Measurements from ENCODE around the gene DPEP1. TPM values are rescaled to one million over a fixed set of nuclear protein-coding genes. Genes with fewer than 3 reads are reported as not detected.

Gene DPEP1
- total RNA-seq, 1 experiment from 2014 or later: 13.6 TPM

- TF ChIP-seq CBFB (CRISPR knock-in tag; IDR thresholded peaks at IDR 0.05; ENCODE audit: low read depth): no peak
Measured at GRCh38 chr16:89655062-89655643, 41.7 kb downstream of the DPEP1 start (continued).

GRCh38 chr16:89656435-89657121, 43.1 kb downstream of the DPEP1 start:
- CTCF ChIA-PET: interaction anchor here (0.6 to 1.5 kb wide), 3 partner anchors 44 to 531 kb away, joined by 3 to 6 read pairs (median 4); no protein-coding TSS in a partner anchor
- POLR2A ChIA-PET: no interaction called here
- no peak for DNase-seq (ENCODE audit: low spot score)

More at GRCh38 chr16:89656435-89657121, 43.1 kb downstream of the DPEP1 start:
- Mint-ChIP-seq H3K36me3 (peaks cover 26% of the 10 kb centered on the region), H3K27me3 (ENCODE audit: low read depth) (no peaks in the 10 kb centered on the region), H3K27ac (peak overlapping the region; percentile 32; the same call in 1 of the 2 replicates), H3K9me3 (peaks cover 9% of the 10 kb centered on the region), H3K4me1 (peaks cover 6% of the 10 kb centered on the region), H3K4me3 (peak overlapping the region; percentile 86)
- TF ChIP-seq ZBTB21 (CRISPR knock-in tag; IDR thresholded peaks at IDR 0.05; ENCODE audit: borderline replicate concordance) (no peak), CDX4 (CRISPR knock-in tag; IDR thresholded peaks at IDR 0.05; ENCODE audit: borderline replicate concordance) (no peak), ZNF138 (CRISPR knock-in tag; conservative IDR thresholded peaks at IDR 0.05) (no peak), HMGXB4 (CRISPR knock-in tag; IDR thresholded peaks at IDR 0.05) (no peak), PREB (CRISPR knock-in tag; IDR thresholded peaks at IDR 0.05; ENCODE audit: borderline replicate concordance) (no peak), ZNF425 (CRISPR knock-in tag; conservative IDR thresholded peaks at IDR 0.05) (no peak), STAT6 (CRISPR knock-in tag; conservative IDR thresholded peaks at IDR 0.05; ENCODE audit: low read depth) (no peak), GTF2I (CRISPR knock-in tag; conservative IDR thresholded peaks at IDR 0.05) (no peak), FOXP1 (CRISPR knock-in tag; IDR thresholded peaks at IDR 0.05; ENCODE audit: borderline replicate concordance) (no peak), ZNF416 (CRISPR knock-in tag; IDR thresholded peaks at IDR 0.05) (no peak), GRHL2 (CRISPR knock-in tag; IDR thresholded peaks at IDR 0.05; ENCODE audit: insufficient replicate concordance, severe bottlenecking) (no peak), ELF4 (CRISPR knock-in tag; IDR thresholded peaks at IDR 0.05; ENCODE audit: low read depth) (no peak), IRF2 (CRISPR knock-in tag; IDR thresholded peaks at IDR 0.05; ENCODE audit: borderline replicate concordance, low read depth) (no peak), MAX (CRISPR knock-in tag; IDR thresholded peaks at IDR 0.05) (no peak)
- ATAC-seq: no peak

All from WTC11 (cell line).